Skeletal muscle tissue (tissue), 4 donors: ENCODE measurements around the gene CASP10. TPM values are rescaled to one million over a fixed set of nuclear protein-coding genes. Genes with fewer than 3 reads are reported as not detected.
"Not testable (repeated sequence)": the region's sequence is repeated elsewhere in the genome, so short reads cannot be mapped to it uniquely, and the experiment has no call there.

Experiments used
- H3K27ac ChIP-seq: one replicate; pipeline ENCODE4 v1.7.0; 2013; ENCODE audit warnings: mild to moderate bottlenecking, low read depth, low read length, inconsistent platforms
- H3K27me3 ChIP-seq, 3 donors: one replicate each; pipeline ENCODE4 v1.7.0; 2013; ENCODE audit warnings: low read length in 3 of 3; ENCODE audit not compliant: control insufficient read depth in 3 of 3, insufficient read depth in 3 of 3
- H3K36me3 ChIP-seq, 3 donors: one replicate each; pipeline ENCODE4 v1.7.0; 2013; ENCODE audit warnings: low read length in 3 of 3; ENCODE audit not compliant: control insufficient read depth in 3 of 3, insufficient read depth in 3 of 3
- H3K4me1 ChIP-seq, 3 donors: one replicate each; pipeline ENCODE4 v1.7.0; 2013; ENCODE audit warnings: low read length in 3 of 3, mild to moderate bottlenecking in 3 of 3; ENCODE audit not compliant: control insufficient read depth in 3 of 3, insufficient read depth in 3 of 3
- H3K4me3 ChIP-seq, 3 donors: one replicate each; pipeline ENCODE4 v1.7.0; 2013; ENCODE audit warnings: low read length in 3 of 3
- H3K9ac ChIP-seq, 3 donors: one replicate each; pipeline ENCODE4 v1.7.0; 2013; ENCODE audit warnings: low read length in 3 of 3, mild to moderate bottlenecking in 3 of 3, moderate library complexity in 2 of 3, low read depth in 1 of 3
- H3K9me3 ChIP-seq, 3 donors: one replicate each; pipeline ENCODE4 v1.7.0; 2013; ENCODE audit warnings: low read length in 3 of 3; ENCODE audit not compliant: control insufficient read depth in 3 of 3
- total RNA-seq: library from RNA; depleted of rRNA; stranded (reverse); fragments of >200 nt; gene quantifications from one replicate; pipeline ENCODE4 v1.2.3, GENCODE V29; 2014
- donor health status: Osteomylitis.

Gene CASP10
- total RNA-seq, 1 donor from 2014 or later = 16.2 TPM

DNA sequence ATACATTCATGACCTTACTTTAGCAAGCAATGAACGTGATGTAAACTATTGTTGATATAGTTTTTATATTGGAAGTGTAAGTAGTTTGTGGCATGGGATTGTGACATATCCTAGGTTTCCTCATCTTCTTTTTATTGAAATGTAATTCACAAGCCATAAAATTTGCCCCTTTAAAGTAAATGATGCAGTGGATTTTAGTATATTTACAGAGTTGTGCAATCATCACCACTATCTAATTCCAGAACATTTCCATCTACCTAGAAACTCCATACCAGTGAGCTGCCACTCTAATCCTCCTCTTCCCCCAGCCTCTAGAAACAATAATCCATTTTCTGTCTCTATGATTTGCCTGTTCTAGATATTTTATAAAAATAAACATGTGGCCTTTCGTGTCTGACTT lies 10.7 kb upstream of the CASP10 start:
- no peak overlapping the region for H3K9ac ChIP-seq
- H3K4me3 ChIP-seq = no peak overlapping the region
- no peak overlapping the region for H3K27ac ChIP-seq
- H3K4me1 ChIP-seq = peaks cover 0 to 5% (median 3%) of the 10 kb centered on the region in 3 donors
- H3K9me3 ChIP-seq = no peaks in the 10 kb centered on the region
- peaks cover 0 to 4% (median 3%) of the 10 kb centered on the region in 3 donors for H3K36me3 ChIP-seq
- no peaks in the 10 kb centered on the region for H3K27me3 ChIP-seq

DNA sequence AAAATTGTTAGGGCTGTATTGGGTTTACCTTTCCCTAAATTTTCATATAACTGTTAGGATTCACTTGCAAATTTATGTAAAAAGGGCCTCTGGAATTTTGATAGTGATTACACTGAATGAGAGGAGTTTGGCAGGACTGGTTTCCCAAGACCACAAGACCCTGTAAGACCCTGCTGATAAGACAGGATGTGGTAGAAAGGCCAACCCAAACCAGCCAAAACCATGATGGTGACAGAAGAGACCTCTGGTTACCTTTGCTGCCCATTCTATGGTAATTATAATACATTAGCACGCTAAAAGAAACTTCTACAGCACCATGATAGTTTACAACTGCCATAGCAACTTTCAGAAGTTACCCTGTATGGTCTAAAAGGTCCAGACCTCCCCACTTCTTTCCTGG lies 8.3 kb upstream of the CASP10 start:
- no peaks in the 10 kb centered on the region for H3K9me3 ChIP-seq
- no peaks in the 10 kb centered on the region for H3K27me3 ChIP-seq
- H3K4me3 ChIP-seq = no peak overlapping the region
- H3K36me3 ChIP-seq = no peaks in the 10 kb centered on the region
- no peak overlapping the region for H3K27ac ChIP-seq
- peaks cover 0 to 5% (median 3%) of the 10 kb centered on the region in 3 donors for H3K4me1 ChIP-seq
- H3K9ac ChIP-seq = no peak overlapping the region

DNA sequence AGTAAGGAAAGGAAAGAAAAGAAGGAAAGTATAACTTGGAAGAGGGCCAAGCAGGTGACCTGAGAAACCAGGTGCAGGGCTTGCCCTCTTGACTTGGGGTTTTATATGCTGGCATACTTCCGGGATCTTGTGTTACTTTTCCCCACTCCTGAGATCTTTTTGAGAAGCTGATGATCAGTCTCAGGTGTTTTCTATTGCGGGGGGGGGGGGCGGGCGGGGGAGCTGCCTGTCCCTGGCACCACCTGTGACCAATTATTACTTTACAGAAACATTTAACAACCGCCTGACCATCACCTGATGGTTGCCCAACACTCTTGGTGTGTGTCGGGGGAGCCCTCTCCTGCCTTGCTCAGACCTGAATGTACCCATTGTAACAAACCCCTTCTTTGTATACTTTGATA lies 6.9 kb upstream of the CASP10 start:
- Histone ChIP-seq H3K9me3 (no peaks in the 10 kb centered on the region), H3K27me3 (no peaks in the 10 kb centered on the region), H3K36me3 (no peaks in the 10 kb centered on the region), H3K9ac (no peak overlapping the region), H3K4me1 (peaks cover 0 to 5% (median 3%) of the 10 kb centered on the region in 3 donors), H3K27ac (no peak overlapping the region), H3K4me3 (no peak overlapping the region)

DNA sequence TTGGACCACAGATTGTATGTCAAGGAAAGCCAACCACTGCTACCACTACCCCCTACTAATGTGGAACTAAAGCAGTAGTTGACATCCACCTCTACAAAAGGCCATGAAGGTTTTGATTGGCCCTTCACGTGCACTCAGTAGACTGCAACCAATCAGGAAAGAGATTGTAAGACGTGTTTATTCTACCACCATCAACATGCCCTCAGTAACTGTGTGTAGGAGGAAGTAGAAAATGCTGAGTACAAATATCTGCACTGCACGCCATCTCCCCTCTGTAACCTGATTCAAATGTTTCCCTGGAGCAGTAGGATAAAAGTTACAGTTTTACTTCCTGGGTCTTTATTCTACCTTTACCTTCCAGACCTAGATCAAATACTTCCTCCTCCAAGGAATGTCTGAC lies 2.9 kb upstream of the CASP10 start:
- no peaks in the 10 kb centered on the region for H3K36me3 ChIP-seq

DNA sequence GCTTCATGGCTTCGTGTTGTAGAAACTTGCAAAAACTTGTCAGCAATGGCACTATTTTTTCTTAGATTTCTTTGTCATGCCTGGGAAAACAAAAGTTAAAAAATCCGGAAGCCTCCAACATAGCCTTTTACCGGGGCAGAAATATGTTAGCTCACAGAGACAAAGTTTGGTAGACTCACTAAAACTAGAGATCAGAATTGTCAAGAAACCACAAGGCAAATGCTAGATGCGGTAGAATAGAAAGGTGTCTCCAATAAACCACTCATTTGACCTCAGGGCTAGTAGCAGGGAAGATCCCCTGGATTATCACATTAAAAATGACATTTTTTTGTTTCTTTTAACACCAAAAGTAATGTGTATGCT lies 405 bp downstream of the CASP10 start:
- Histone ChIP-seq H3K9ac (peak overlapping the region; percentile 27 to 52 (median 45)), H3K9me3 (no peaks in the 10 kb centered on the region), H3K27me3 (no peaks in the 10 kb centered on the region), H3K27ac (peak overlapping the region; percentile 53), H3K36me3 (no peaks in the 10 kb centered on the region), H3K4me3 (peak overlapping the region; percentile 21 to 64 (median 49)), H3K4me1 (no peaks in the 10 kb centered on the region)

More for the DNA sequence above, 2.9 kb upstream of the CASP10 start:
- H3K4me3 ChIP-seq = no peak overlapping the region
- no peaks in the 10 kb centered on the region for H3K9me3 ChIP-seq
- no peaks in the 10 kb centered on the region for H3K27me3 ChIP-seq
- no peak overlapping the region for H3K27ac ChIP-seq
- H3K9ac ChIP-seq = no peak overlapping the region
- peaks cover 0 to 5% (median 3%) of the 10 kb centered on the region in 3 donors for H3K4me1 ChIP-seq

DNA sequence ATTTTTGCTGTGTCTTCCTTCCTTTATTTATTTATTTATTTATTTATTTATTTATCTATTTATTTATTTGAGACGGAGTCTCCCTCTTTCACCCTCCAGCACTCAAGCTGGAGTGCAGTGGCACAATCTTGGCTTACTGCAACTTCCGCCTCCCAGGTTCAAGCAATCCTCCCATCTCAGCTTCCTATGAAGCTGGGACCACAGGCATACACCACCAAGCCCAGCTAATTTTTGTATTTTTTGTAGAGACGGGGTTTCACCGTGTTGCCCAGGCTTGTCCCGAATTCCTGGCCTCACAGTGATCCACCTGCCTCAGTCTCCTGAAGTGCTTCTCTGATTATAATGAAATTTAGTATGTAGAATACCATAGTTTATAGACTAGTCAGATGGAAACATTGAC lies 894 bp downstream of the CASP10 start:
- H3K9me3 ChIP-seq, H3K4me1 ChIP-seq, H3K36me3 ChIP-seq, H3K27ac ChIP-seq, H3K27me3 ChIP-seq: not testable (repeated sequence)
- Histone ChIP-seq H3K9ac (peak overlapping the region in 2 of 3 donors; percentile 45 to 52), H3K4me3 (peak overlapping the region; percentile 25 to 62 (median 52))

DNA sequence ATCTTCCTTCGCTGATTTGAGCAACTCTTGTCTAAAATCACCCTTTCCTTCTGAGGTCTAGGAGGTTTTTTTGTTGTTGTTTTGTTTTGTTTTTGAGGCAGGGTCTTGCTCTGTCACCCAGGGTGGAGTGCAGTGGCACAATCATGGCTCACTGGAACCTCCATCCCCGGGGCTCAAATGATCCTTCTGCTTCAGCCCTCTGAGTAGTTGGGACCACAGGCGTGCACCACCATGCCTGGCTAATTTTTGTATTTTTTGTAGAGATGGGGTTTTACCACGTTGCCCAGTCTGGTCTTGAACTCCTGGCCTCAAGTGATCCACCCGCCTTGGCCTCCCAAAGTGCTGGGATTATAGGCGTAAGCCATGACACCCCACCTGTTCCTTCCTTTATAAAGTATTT lies 1.3 kb downstream of the CASP10 start:
- not testable (repeated sequence) for H3K27ac ChIP-seq, H3K36me3 ChIP-seq
- peak overlapping the region in 2 of 3 donors; percentile 40 to 43 for H3K9ac ChIP-seq

DNA sequence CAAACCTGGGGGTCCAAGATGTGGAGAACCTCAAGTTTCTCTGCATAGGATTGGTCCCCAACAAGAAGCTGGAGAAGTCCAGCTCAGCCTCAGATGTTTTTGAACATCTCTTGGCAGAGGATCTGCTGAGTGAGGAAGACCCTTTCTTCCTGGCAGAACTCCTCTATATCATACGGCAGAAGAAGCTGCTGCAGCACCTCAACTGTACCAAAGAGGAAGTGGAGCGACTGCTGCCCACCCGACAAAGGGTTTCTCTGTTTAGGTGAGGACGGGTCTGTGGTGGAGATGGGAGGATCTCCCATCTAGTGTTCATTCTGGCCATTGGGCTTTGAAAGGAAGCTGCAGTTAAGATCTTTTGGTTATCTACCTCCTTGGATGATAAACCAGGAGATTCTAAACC lies 2.9 kb downstream of the CASP10 start:
- peak overlapping the region in 1 of 3 donors; percentile 27 for H3K4me3 ChIP-seq
- H3K9ac ChIP-seq = no peak overlapping the region
- no peaks in the 10 kb centered on the region for H3K36me3 ChIP-seq
- no peaks in the 10 kb centered on the region for H3K27me3 ChIP-seq
- no peaks in the 10 kb centered on the region for H3K4me1 ChIP-seq
- H3K27ac ChIP-seq = peak overlapping the region; percentile 10
- H3K9me3 ChIP-seq = no peaks in the 10 kb centered on the region

More for the DNA sequence above, 1.3 kb downstream of the CASP10 start:
- not testable (repeated sequence) for H3K4me1 ChIP-seq, H3K27me3 ChIP-seq, H3K9me3 ChIP-seq
- H3K4me3 ChIP-seq = peak overlapping the region; percentile 25 to 62 (median 52)

DNA sequence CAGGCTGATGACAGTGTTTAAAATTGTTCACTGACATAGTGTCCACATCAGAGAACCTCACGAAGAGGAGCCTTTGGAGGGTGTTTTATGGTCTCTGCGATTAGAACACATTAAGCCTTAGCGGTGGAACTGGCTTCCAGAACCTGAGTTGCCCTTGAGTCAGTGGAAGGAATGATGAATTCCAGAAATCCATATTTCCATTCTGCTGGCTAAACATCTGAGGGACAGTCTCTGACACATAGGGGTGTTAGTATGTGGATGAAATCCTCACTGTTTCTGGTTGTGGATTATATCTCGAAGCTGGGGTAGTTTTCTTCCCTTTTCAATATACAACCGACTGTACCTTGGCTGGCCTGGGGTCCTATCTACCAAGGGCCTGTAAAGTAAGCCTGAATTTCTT lies 4.0 kb downstream of the CASP10 start:
- no peak overlapping the region for H3K9ac ChIP-seq
- no peaks in the 10 kb centered on the region for H3K4me1 ChIP-seq
- H3K27ac ChIP-seq = no peak overlapping the region
- no peak overlapping the region for H3K4me3 ChIP-seq
- no peaks in the 10 kb centered on the region for H3K27me3 ChIP-seq
- H3K36me3 ChIP-seq = no peaks in the 10 kb centered on the region
- no peaks in the 10 kb centered on the region for H3K9me3 ChIP-seq

DNA sequence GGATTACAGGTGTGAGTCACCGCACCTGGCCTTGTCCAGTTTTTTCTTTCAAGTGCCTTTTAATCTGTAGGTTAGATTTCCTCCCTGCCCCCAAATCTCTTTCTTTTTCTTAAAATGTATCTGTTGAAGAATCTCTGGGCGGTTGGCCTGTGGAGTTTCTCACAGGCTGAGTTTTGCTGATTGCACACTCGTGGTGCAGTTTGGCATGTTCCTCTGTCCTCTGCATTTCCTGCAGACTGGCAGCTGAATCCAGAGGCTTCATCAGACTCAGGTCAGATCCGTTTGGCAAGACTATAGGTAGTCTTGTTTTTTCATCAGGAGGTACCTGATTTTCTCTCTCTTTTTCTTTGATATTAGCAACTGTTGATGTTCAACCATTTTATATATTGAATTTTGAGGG lies 5.5 kb downstream of the CASP10 start:
- H3K36me3 ChIP-seq = no peaks in the 10 kb centered on the region
- H3K9ac ChIP-seq = no peak overlapping the region
- H3K4me1 ChIP-seq = peaks cover 0 to 5% (median 0%) of the 10 kb centered on the region in 3 donors
- no peak overlapping the region for H3K27ac ChIP-seq
- H3K9me3 ChIP-seq = no peaks in the 10 kb centered on the region
- H3K4me3 ChIP-seq = no peak overlapping the region
- H3K27me3 ChIP-seq = no peaks in the 10 kb centered on the region
